T-helper 1 cell treated with Interleukin-12 subunit alpha and Interleukin-12 subunit beta and Interleukin-4 antibody, amounts not matched to agents 30 ng/mL and 1 ng/mL, for 36 hours (primary cell): ENCODE results near the gene CKS2. TPM values are rescaled to one million over a fixed set of nuclear protein-coding genes. Genes with fewer than 3 reads are reported as not detected.

Experiments
- intact Hi-C: fragments of 100-400 bp; cut with micrococcal nuclease; formaldehyde crosslinking; loops from one replicate; pipeline ENCODE4 v1.15.1; 2024
- total RNA-seq: library from RNA; stranded (reverse); gene quantifications from 2 replicates; pipeline ENCODE4 v1.2.3, GENCODE V29; 2022

CKS2 gene
- total RNA-seq, 1 donor from 2014 or later, result 112 TPM

- intact Hi-C loops, result no loop called here
These were observed 52.3 kb downstream of the CKS2 start for GRCh38 chr9:89363311-89363670.

DNA sequence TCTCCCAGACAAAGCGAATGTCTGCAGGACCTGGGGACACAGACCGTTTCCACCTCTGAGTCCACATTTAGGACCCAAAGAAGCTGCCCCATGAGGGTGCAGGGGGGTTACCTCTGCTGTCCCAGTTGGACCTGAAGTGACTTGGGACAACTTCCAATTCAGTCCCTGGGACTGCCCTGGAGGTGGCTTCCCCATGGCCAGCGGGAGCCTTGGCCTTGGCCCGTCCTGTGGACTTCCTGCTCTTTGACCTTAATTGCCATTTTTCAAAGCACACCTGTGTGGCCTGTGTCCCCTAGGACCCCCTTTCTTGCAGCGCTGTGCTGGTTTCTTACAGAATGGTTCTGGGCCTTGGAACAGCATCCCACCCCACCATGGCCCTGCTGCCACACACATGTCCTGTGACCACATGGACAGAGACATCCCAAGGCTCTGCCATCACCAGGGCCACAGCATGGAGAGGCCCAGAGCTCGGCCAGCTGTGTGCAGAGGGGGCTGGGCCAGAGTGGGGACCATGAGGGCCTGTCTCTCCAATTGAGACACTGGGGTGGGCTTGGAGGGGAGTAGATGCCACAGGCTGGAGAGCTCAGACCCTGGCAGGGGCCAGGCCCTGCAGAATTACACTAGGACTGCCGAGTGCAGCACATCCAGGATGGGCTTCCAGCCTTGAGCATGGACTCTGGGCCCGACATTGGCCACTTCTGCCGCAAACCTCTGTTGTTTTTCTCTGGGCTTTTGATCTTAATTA is 53.1 kb downstream of the CKS2 start:
- intact Hi-C loops, result no loop called here

GRCh38 chr9:89364666-89365531 is 53.9 kb downstream of the CKS2 start:
- intact Hi-C loops, result no loop called here

GRCh38 chr9:89365532-89365912 is 54.5 kb downstream of the CKS2 start:
- intact Hi-C loops, result no loop called here

Other genes with a start within 250 kb of the CKS2 start
- gene SHC3, start 132.4 kb upstream of the CKS2 start, total RNA-seq, result not detected in 2 replicates
- gene SECISBP2, start 7.3 kb downstream of the CKS2 start, total RNA-seq, result 46.6 and 51.4 TPM in 2 replicates
- 388 and 399 TPM in 2 replicates for gene SEMA4D, start 186.9 kb downstream of the CKS2 start, total RNA-seq